SK-N-SH treated with all-trans-retinoic acid at 6 μM for 48 hours (cell line): ENCODE results near the gene NCOA5.

Experiments
- BACH2 ChIP-seq: fragments of 250-450 bp; sonication (Bioruptor Pico); IDR thresholded peaks from 2 replicates; pipeline ENCODE4 v1.9.0; 2021; ENCODE audit warnings: mild to moderate bottlenecking, borderline replicate concordance
- GLIS3 ChIP-seq: fragments of 250-450 bp; sonication (Bioruptor Pico); IDR thresholded peaks from 2 replicates; pipeline ENCODE4 v1.5.0; 2020; ENCODE audit warnings: mild to moderate bottlenecking, moderate library complexity
- ISL1 ChIP-seq: fragments of 250-450 bp; sonication (Bioruptor Pico); IDR thresholded peaks from 2 replicates; pipeline ENCODE4 v2.1.2; 2022; ENCODE audit warnings: mild to moderate bottlenecking, moderate library complexity
- OSR1 ChIP-seq: fragments of 250-450 bp; sonication (Bioruptor Pico); IDR thresholded peaks from 2 replicates; pipeline ENCODE4 v1.8.0; 2022; ENCODE audit warnings: moderate library complexity, mild to moderate bottlenecking, inconsistent platforms
- PATZ1 ChIP-seq: fragments of 250-450 bp; sonication (Bioruptor Pico); IDR thresholded peaks from 2 replicates; pipeline ENCODE4 v1.8.0; 2020; ENCODE audit warnings: mild to moderate bottlenecking, moderate library complexity, borderline replicate concordance
- PPARA ChIP-seq: fragments of 250-450 bp; sonication (Bioruptor Pico); IDR thresholded peaks from 2 replicates; pipeline ENCODE4 v1.5.0; 2020; ENCODE audit warnings: mild to moderate bottlenecking, borderline replicate concordance
- RARB ChIP-seq: fragments of 250-450 bp; sonication (Bioruptor Pico); IDR thresholded peaks from 2 replicates; pipeline ENCODE4 v1.8.0; 2021; ENCODE audit warnings: mild to moderate bottlenecking, moderate library complexity
- ZNF565 ChIP-seq: fragments of 450-650 bp; formaldehyde crosslinking; conservative IDR thresholded peaks from 2 replicates; pipeline ENCODE4 v1.5.0; 2020; ENCODE audit warnings: low read depth, mild to moderate bottlenecking, moderate library complexity

GRCh38 chr20:46114449-46114848 lies 24.7 kb upstream of the NCOA5 start:
- TF ChIP-seq PPARA (CRISPR knock-in tag) (no peak), PATZ1 (CRISPR knock-in tag) (no peak), RARB (CRISPR knock-in tag) (no peak), BACH2 (CRISPR knock-in tag) (no peak), ISL1 (CRISPR knock-in tag) (no peak), OSR1 (no peak), ZNF565 (CRISPR knock-in tag) (no peak), GLIS3 (CRISPR knock-in tag) (no peak)
